ENCODE results near the gene DCTN2.
"Not testable (repeated sequence)": the region's sequence is repeated elsewhere in the genome, so short reads cannot be mapped to it uniquely, and the experiment has no call there.

Gene DCTN2

DNA sequence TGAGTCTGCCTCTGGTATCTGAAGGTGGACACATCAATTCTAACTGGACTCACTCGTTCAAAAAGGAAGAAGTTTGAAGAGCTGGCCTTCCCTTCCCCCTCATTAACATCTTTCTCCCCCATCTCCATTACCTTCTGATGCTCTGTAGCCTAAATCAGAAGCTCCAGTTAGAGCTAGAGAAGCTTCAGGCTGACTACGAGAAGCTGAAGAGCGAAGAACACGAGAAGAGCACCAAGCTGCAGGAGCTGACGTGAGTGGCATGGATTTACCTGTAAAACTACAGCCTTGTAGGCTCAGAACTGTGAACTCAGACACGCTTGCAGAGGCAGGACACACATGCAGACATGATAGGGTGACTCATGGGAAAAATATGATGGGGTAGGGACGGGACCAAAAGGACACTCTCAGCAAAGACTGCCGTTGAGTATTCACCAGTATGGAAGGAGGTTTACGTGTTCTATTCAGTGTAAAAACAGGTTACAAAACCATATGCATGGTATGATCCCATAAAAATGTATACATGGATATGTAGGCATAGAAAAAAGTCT, 29.7 kb upstream of the DCTN2 start:
- DNase-seq = no peak

DNA sequence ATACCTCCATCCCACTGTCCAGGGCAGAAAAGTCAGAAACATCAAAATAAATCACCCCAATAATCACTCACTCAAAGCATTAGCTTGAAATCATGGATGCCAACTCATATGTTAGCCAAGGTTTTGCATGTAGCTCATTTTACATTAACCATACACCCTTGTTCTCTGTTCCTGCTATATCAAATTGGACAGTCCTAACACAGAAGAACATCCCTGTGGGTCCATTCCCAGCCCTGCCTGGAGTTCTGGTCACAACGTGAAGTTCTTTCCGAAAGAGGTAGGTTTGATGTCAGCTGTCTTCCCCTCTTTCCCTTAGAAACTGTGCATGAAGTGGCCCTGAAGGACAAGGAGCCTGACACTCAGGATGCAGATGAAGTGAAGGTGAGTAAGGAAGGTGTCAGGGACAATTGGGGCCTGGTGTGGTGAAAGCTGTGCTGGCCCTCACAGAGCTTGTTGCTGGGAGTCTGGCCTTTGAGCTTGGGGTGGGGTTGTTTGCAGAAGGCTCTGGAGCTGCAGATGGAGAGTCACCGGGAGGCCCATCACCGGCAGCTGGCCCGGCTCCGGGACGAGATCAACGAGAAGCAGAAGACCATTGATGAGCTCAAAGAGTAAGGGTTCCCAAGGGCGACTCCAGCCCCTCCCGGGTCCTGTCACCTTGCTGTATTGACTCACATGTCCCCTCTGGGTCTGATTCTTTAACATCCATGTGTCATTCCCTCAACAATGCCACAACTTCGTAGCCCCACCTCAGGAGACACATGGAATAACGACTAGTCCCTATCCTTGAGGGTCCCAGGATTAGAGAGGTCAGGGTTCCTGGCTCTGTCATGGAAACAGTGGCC, 29.0 kb upstream of the DCTN2 start:
- DNase-seq = no peak

DNA sequence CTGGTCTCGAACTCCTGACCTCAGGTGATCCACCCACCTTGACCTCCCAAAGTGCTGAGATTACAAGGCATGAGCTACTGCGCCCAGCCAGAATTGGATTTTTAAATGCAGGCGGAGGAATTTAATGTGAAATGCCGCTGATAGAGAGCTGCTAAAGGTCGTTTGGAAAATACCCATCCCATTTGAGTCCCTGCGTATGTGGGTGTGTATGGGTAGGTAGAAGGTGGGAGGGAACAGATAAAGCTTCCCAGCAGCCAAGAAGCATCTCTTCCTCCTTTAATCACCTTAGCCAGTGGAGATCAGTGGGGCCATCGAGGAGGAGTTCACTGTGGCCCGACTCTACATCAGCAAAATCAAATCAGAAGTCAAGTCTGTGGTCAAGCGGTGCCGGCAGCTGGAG, 27.8 kb upstream of the DCTN2 start:
- no peak for DNase-seq

DNA sequence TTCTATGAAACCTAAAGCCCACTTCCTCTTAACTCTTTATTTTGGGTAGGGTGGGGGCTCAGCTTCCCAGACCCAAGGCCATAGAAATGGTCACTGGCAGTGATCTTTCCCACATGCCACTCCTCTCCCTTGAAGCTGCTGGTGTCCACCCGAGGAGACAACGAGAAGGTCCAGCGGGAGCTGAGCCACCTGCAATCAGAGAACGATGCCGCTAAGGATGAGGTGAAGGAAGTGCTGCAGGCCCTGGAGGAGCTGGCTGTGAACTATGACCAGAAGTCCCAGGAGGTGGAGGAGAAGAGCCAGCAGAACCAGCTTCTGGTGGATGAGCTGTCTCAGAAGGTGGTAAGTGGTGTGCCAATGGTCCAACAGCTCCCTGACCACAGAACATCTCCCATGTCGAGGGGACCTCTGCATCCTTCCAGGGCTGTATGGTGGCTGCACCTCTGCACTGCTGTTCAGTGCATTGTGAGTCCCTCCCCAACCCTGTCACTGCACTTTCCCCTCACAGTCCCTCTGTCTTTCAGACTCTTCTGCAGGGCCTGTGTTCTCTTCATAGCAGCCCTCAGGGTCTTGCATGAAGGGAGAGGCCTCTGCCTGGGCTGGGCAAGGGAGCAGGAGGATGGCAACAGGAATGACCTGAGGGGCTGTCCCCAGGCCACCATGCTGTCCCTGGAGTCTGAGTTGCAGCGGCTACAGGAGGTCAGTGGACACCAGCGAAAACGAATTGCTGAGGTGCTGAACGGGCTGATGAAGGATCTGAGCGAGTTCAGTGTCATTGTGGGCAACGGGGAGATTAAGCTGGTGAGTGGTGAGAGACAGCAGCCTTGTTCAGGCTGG, 25.2 kb upstream of the DCTN2 start:
- no peak for DNase-seq

DNA sequence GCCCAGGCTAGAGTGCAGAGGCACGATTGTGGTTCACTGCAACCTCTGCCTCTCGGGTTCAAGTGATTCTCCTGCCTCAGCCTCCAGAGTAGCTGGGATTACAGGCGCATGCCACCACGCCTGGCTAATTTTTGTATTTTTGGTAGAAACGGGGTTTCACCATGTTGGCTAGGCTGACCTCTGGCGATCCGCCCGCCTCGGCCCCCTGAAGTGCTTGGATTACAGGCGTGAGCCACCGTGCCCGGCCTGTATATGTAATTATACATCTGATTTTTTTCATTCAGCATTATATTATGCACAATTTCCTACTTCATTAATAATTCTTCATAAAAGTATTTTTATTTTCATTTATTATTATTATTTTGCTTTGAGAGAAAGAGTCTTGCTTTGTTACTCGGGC, 23.4 kb upstream of the DCTN2 start:
- not testable (repeated sequence) for DNase-seq

DNA sequence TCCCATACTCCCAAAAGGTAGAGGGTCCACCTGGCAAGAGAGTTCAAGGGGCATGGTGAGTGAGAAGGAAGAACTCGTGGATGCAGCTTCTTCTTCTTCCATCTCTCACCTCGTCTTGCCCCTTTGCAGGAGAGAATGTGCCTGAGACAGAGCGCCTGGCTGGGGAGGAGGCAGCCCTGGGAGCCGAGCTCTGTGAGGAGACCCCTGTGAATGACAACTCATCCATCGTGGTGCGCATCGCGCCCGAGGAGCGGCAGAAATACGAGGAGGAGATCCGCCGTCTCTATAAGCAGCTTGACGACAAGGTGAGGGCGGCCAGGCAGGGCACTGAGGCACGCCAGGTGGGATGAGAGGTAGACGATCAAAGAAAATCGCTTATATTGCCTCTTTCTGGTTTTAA, 22.9 kb upstream of the DCTN2 start:
- no peak for DNase-seq

DNA sequence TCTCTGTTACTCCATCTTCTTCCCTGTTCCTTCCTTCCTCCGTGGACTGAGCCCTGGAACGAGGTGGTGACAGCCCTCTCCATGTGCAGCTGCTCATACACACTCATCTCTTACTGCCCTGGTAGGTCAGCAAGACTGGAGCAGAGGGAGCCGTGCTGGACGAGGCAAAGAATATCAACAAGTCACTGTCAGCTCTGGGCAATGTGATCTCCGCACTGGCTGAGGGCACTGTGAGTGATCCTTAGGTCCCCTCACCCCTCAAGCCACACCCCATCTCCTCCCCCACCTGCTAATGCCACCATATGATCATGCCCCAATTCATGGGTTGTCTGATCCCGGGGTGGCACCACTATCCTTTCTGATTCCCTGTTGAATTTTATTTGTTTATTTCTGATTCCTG, 21.8 kb upstream of the DCTN2 start:
- no peak for DNase-seq

DNA sequence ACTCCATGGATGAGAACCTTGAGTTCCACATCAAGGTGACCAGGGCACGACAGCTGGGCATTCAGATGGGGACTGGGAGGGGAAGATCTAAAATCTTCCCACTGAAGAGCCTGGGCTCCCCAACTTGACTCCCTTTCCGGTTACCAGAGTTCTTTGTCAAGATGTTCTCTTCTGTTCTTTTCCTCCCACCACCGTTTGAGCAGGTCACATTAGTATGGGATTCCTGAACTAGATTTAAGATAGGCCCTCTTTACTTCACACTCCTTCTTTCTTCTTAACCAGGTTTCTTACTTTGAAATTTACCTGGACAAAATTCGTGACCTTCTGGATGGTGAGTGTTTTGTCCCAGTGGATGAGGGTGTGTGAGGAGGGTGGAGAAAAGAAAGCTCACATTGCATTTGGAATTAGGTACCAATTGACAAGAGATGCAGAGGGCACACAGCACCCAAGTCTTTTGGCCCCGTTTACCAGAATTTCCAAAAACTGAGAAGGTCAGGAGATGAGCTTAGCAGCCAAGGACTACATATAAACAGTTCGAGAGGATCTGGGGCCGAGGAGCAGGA, 17.3 kb upstream of the DCTN2 start:
- no peak for DNase-seq

DNA sequence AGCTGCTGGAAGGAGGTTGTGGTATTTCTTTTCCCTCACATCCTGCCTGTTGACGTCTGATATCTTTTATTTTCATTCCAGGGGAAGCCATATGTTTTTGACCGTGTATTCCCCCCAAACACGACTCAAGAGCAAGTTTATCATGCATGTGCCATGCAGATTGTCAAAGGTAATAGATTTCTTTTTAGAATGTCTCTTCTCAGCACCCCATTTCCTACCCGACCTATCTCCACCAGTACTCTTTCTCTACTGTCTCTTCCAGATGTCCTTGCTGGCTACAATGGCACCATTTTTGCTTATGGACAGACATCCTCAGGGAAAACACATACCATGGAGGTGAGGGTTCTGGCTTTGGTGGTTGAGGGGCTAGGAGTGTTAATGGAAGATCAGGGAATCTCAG, 16.4 kb upstream of the DCTN2 start:
- no peak for DNase-seq

DNA sequence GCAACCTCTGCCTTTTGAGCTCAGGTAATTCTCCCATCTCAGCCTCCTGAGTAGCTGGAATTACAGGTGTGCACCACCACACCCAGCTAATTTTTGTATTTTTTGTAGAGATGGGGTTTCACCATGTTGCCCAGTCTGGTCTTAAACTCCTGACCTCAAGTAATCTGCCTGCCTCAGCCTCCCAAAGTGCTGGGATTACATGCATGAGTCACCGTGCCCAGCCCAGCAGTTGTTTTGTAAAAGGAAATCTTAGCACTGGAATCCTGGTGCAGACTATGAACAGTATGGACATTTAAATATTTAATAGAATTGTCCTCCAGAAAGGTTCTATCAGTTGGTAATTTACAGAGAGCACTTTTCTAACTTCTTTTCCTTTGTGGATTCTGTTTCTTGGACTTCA, 14.1 kb upstream of the DCTN2 start:
- not testable (repeated sequence) for DNase-seq

DNA sequence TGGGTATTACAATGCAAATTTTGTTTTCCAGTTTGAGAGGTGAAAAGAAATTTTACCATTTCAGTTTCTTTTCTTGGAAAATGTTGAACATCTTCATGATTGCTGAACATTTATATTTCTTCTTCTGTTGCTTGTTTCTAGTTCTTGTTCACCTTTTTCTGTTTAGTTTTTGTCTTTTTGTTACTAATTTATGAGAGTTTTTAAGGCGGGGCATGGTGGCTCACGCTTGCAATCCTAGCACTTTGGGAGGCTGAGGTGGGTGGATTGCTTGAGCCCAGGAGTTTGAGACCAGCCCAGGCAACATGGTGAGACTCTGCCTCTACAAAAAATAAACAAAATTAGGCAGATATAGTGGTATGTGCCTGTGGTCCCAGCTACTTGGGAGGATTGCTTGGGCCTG, 13.5 kb upstream of the DCTN2 start:
- no peak for DNase-seq

DNA sequence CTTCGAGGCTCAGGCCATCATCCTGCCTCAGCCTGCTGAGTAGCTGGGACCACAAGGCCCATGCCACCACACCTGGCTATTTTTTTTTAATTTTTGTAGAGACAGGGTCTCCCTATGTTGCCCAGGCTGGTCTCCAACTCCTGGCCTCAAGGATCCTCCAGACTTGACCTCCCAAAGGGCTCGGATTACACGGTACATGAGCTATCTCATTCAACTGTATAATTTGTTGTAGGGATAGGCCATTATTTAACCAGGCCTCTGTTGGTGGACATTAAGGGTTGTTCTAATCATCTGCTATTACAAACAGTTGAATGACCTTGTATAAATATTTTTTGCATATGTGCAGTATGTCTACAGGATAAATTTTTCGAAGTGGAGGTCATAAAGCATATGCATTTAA, 11.9 kb upstream of the DCTN2 start:
- no peak for DNase-seq

DNA sequence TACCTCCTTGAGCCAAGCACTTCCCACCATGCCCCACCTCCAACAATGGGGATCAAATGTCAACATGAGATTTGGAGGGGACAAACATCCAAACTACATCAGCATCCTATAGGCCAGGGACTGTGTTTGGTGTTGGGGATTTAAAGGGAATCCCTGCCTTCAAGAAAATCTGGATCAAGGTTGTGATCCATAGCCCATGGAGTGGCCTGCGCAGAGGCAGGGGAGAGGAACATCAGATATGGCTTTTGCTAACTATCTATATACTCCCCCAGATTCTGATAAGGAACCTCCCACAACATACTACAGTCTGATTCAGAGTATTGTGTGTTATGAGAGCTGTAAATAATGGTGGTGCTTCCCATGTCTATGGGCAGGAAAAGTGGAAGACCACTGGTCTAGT, 7.9 kb upstream of the DCTN2 start:
- no peak for DNase-seq

DNA sequence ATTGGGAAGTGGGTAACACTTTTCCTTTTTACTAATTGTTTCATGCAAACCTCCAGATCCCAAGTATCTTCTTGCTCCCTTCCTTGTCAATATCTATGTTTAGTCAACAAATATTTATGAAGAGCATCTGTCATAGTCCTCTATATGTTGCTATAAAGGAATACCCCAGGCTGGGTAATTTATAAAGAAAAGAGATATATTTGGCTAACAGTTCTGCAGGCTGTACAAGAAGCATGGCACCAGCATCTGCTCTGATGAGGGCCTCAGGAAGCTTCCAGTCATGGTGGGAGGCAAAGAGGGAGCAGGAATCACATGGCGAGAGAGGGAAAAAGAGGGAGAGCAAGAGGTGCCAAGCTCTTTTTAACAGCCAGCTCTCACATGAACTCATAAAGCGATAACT, 7.5 kb upstream of the DCTN2 start:
- no peak for DNase-seq

DNA sequence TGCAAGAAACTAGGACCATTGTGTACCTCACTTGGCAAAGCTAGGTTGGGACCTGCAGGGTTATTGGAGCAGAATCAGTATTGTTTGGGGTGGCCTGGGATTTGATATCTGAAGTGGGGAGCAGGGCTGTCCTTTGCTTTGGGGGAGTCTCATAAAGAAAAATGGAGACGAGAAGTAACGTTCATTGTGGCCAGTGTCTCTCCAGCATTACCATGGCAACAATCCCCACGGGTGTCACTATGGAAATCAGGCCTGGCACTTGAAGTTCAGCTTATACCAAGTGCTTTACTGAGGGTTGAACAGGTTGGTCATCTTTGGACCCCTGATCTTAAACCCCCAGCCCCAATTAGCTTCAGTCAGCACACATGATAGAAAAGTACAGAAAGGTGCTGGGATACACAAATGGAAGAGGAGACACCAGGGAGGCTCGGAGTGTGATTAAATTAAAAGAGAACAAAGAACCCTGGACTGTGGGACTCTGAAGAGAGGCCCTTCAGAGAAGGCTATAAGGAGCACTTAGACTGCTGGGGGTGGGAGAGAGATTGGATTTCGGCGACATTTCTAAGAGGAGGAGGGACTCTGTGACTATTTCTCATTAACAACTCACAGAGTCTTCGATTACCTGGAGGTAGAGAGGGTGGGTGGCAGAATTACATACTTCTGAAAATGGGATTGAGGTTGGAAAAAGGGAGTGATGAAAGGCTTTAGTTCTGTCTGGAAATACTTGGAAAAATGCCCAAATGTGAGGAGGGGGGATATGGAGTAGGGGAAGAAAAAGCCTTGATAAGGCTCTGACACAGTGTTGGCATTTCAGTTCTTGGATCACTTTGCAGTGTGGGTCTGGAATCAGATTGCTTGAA, 6.6 kb upstream of the DCTN2 start:
- no peak for DNase-seq

DNA sequence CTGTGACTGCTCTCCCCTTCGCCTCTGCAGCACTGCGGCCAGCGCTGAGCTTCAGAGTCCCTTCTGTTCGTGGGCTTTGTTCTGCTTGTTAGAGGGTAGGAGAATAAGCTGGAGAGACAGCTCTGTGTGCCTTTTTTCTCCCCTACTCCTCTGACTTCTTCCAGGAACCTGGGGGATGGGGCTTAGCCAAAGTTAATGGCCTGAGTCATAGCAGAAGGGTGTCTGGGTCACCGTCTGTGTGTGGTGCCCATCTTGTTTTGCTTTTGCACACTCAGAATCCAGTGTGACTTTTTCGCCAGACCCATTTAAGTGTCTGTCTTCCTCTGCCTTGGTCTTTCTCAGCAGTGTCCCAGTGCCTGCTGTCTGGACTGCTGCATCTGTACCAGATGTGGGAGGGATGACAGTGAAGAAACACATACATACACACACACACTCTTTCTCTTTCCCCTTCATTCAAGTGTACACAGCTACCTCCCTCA, 5.9 kb upstream of the DCTN2 start:
- DNase-seq = peak; percentile 1

DNA sequence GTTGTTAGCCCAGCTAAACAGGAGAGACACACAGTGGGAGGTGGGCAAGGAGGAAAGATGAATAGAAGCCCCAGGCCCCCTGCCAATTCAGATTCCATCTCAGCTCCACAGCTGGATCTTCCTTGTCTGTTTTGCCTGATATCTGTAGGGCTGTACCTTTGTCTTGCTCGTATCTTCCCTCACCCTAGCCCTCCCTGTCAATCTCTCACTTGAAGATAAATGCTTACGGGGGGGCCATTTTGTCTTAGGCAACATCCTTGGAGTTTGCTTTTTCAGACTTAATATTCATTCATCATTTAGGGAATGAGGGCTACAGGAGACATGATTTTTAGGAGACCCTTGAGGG, 5.3 kb upstream of the DCTN2 start:
- DNase-seq = no peak

DNA sequence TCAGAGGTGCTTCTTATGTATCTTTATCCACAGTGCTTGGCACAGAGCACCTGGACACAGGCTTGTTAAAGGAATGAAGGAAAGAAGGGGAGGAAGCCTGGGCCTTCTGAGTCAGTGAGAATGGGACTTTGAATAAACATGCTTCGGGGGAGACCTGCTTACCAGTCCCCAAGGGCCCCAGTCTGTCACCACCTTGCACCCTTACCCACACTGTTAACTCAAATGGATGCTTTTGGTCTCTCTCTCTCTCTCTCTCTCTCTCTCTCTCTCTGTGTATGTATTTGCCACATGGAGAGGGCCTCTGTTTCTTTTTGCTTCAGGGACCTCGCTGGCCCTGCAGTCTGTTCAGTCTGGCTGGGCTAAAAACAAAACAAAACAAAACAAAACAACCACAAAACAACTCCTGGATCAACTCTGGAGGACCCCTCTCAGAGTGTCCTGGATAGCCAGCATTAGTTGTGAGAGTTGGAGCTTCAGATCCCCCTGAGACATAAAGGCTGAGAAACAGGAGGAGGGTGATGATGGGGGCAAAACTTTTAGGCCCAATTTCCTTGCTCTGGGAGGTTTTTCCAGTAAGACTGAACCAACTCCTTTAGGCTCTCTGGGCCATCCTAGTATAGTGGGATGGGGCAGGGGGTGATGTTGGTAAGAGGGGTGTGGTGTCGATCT, 4.8 kb upstream of the DCTN2 start:
- no peak for DNase-seq

DNA sequence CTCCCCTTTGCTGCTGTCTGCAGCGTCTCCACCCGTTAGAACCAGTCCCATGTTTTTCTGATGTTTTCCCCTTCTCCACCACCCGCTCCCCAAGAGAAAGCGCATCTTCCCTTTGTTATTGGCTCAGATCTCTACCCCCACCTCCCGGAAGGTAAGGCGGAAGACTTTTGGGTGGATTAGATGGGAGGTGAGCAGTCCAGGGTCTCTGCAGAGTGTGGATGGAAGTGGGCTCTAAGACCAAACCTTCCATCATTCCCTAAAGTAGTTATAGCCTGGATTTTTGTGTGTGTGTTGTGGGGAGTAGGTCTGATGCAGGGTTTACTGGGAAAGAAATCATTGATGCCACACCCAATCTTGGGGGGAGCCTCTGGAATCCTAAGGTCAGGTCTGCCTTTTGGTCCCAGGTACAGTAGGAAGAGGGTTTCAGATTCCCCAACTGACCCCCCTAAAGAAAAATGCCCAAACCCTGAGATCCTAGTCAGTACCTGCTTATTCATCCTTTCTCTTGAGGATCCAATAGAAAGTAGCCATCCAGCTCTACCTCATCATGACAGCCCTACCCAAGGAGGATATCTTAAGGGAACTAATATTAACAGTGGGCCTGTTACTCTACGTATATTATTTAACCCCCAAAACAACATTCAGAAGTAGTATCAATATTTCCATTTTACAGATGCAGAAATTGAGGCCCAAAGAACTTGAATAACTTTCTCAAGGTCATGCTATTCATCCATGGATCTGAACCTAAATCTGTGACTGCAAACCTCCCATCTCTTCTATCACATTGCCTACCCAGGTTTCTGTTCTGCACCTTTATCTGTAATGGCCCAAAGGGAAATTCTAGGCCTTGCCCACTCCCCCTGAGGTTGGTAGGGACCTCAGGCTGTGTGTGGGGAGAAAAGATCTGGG, 3.9 kb upstream of the DCTN2 start:
- no peak for DNase-seq

DNA sequence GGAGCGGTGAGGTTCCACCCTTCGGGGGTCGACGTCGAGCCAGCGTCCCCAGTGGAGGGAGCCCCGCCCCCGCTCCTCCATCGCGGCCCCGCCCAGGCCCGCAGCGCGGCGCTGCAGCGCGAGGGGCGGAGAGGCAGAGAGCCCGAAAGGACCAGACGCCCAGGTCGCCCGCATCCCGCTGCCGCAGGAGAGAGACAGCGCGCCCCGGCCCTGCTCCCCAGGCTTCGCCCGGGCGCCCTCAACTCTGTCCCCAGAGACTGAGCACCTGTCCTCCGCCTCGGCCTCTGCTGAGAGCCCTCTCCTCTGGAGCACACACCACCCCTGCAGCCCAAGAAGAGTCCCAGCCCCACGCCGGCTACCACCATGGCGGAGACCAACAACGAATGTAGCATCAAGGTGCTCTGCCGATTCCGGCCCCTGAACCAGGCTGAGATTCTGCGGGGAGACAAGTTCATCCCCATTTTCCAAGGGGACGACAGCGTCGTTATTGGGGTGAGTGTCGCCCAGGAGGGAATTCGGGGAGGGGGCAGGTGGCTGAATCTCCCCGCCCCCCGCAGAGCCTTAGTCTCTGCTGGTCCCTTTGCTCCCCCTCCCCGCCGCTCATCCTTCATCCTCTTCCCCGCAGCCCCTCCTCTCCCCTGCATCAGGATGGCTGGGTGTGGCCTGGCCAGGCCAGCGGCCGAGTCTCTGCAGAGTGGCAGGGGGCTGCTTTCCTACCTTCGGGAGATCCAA, 3.1 kb upstream of the DCTN2 start, which contains the start of gene KIF5A:
Gene KIF5A (plus strand): TSS at position 136 of the 732 bp plus-strand sequence. CDS start 228 bp downstream, at position 364.
- peak; percentile 8 for DNase-seq

Measured in NCI-H2227 treated with DMSO at 0.1 percent for 48 hours (cell line).